SK-N-MC (cell line): Measurements from ENCODE around the gene TPSG1.

Experiments used
- EZH2 ChIP-seq: fragments of 200-600 bp; sonication (generic); IDR thresholded peaks from one replicate; pipeline ENCODE4 v1.6.1; 2017; ENCODE audit warnings: antibody characterized with exemption
- FOXP2 ChIP-seq: optimal IDR thresholded peaks from 2 replicates; pipeline ENCODE3; 2011; ENCODE audit warnings: mild to moderate bottlenecking, moderate library complexity; ENCODE audit not compliant: insufficient read depth; ENCODE audit errors: extremely low read length, control extremely low read depth
- POLR2AphosphoS5 ChIP-seq: IDR thresholded peaks from 2 replicates; pipeline ENCODE4 v1.6.1; 2012; ENCODE audit warnings: mild to moderate bottlenecking, low read depth, low read length, borderline replicate concordance

GRCh38 chr16:1261131-1261892 lies 36.2 kb upstream of the TPSG1 start:
- TF ChIP-seq EZH2 = no peak
- no peak for TF ChIP-seq POLR2AphosphoS5
- TF ChIP-seq FOXP2 = no peak
